NT2/D1 (cell line): ENCODE measurements around the gene DDX51.

ENCODE experiments used
- DNase-seq: peaks from one replicate; pipeline ENCODE4 v3.0.0-alpha.2; 2011; ENCODE audit warnings: low read depth, low spot score
- H3K27me3 ChIP-seq: 2 replicates; pipeline ENCODE4 v1.6.0; 2011; ENCODE audit warnings: mild to moderate bottlenecking; ENCODE audit not compliant: insufficient read length, insufficient read depth
- H3K36me3 ChIP-seq: 2 replicates; pipeline ENCODE4 v1.6.1; 2011; ENCODE audit warnings: mild to moderate bottlenecking, low read length, mixed read lengths; ENCODE audit not compliant: insufficient read depth, insufficient read length
- H3K4me1 ChIP-seq: 2 replicates; pipeline ENCODE4 v1.5.1; 2011; ENCODE audit not compliant: insufficient read depth, insufficient read length
- H3K4me3 ChIP-seq: 2 replicates; pipeline ENCODE4 v1.5.1; 2011; ENCODE audit warnings: low read depth; ENCODE audit not compliant: insufficient read length
- H3K9ac ChIP-seq: 2 replicates; pipeline ENCODE4 v1.6.0; 2011; ENCODE audit warnings: low read depth; ENCODE audit not compliant: insufficient read length
- H3K9me3 ChIP-seq: 2 replicates; pipeline ENCODE4 v1.5.1; 2011; ENCODE audit warnings: mild to moderate bottlenecking, low read length; ENCODE audit not compliant: insufficient read depth
- SUZ12 ChIP-seq: IDR thresholded peaks from 2 replicates; pipeline ENCODE4 v1.6.1; 2011; ENCODE audit not compliant: insufficient read length, insufficient read depth; ENCODE audit errors: extremely low read depth
- YY1 ChIP-seq: IDR thresholded peaks from 2 replicates; pipeline ENCODE4 v1.6.1; 2011; ENCODE audit not compliant: insufficient read length, insufficient read depth
- ZNF274 ChIP-seq: IDR thresholded peaks from 2 replicates; pipeline ENCODE4 v1.6.1; 2011; ENCODE audit warnings: mild to moderate bottlenecking, low read depth, low read length

DDX51 gene

DNA sequence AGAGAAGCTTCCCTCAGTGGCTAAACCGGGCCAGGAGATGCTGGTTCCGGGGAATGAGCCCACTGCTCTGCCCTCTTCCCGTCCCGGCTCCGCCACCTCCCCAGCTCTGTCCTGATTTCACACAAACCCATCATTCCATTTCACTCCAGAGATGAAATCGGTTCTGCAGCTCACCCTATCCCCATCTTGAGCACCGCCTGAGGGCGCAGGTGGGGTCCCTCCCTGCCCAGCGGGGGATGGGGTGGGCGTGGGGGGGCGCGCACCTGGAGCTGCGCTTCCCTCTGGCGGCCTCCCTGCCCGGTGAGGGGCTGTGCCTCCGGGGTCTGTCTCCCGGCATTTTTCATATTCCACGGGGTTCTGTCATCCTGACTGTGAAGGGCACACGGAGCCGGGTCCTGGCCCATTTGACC lies 44.8 kb upstream of the DDX51 start:
- TF ChIP-seq ZNF274: no peak
- TF ChIP-seq SUZ12: no peak
- no peak for TF ChIP-seq YY1
- Histone ChIP-seq H3K4me1 (peaks cover 25% of the 10 kb centered on the region), H3K4me3 (peak overlapping the region; percentile 65)

GRCh38 chr12:132188451-132188901 lies 44.4 kb upstream of the DDX51 start:
- TF ChIP-seq ZNF274 (no peak), YY1 (no peak), SUZ12 (no peak)
- DNase-seq: no peak
- Histone ChIP-seq H3K9me3 (peaks cover 7% of the 10 kb centered on the region; the same call in 1 of the 2 replicates), H3K4me3 (peak overlapping the region; percentile 65), H3K4me1 (peaks cover 25% of the 10 kb centered on the region), H3K36me3 (no peaks in the 10 kb centered on the region), H3K9ac (peak overlapping the region; percentile 88), H3K27me3 (peaks cover 85% of the 10 kb centered on the region)

More for the DNA sequence above, 44.8 kb upstream of the DDX51 start:
- no peaks in the 10 kb centered on the region for H3K36me3 ChIP-seq
- DNase-seq: no peak
- peaks cover 11% of the 10 kb centered on the region for H3K9me3 ChIP-seq
- H3K9ac ChIP-seq: peak overlapping the region; percentile 88
- peaks cover 85% of the 10 kb centered on the region for H3K27me3 ChIP-seq

- Histone ChIP-seq H3K36me3 (no peaks in the 10 kb centered on the region), H3K27me3 (peaks cover 85% of the 10 kb centered on the region), H3K9ac (peak overlapping the region; percentile 42), H3K9me3 (0 out of 2 replicates have a peak, but pooled peaks cover under 1% of the 10 kb centered on the region), H3K4me1 (peaks cover 25% of the 10 kb centered on the region), H3K4me3 (no peak overlapping the region)
- DNase-seq: no peak
- TF ChIP-seq SUZ12 (no peak), ZNF274 (no peak), YY1 (no peak)
These were observed 43.7 kb upstream of the DDX51 start for GRCh38 chr12:132187646-132188450.

- DNase-seq: no peak
- TF ChIP-seq YY1: no peak
- TF ChIP-seq ZNF274: no peak
- TF ChIP-seq SUZ12: no peak
- H3K4me1 ChIP-seq: peaks cover 25% of the 10 kb centered on the region
- H3K4me3 ChIP-seq: no peak overlapping the region
- no peaks in the 10 kb centered on the region for H3K9me3 ChIP-seq
- H3K27me3 ChIP-seq: peaks cover 85% of the 10 kb centered on the region
- peak overlapping the region; percentile 18 for H3K9ac ChIP-seq
- H3K36me3 ChIP-seq: no peaks in the 10 kb centered on the region
These were observed 42.9 kb upstream of the DDX51 start for GRCh38 chr12:132186857-132187620.

DNA sequence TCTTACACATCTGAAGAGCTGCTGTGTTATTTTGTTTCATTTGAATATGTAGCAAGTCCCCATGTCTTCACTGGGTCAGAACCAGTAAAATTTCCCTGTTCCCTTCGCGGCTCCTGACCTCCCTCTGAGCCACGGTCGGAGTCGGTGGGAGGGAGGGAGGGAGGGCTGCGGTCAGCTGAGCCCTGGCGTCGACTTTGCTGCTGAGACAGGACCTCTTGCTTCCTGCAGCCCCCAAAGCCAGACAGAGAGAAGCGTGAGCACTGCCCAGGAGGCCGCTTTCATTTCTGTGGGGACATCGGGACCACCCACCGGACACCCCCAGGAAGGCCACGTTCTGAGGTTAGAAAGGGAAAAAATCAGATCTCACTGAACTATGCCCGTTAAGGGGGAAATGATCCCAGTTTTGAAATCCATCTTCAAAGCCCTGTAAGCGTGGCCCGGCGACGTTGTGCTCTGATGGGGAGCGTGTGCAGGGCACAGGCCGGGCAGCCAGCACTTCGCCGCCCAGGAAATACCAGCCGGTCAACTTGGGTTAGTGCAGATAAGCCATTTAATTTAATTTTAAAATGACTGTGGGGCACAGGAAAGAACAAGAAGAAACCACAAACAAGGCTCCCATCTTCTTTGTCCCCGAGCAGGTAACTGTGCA lies 42.2 kb upstream of the DDX51 start:
- DNase-seq: no peak
- peaks cover 83% of the 10 kb centered on the region for H3K27me3 ChIP-seq
- H3K36me3 ChIP-seq: no peaks in the 10 kb centered on the region
- peaks cover 25% of the 10 kb centered on the region for H3K4me1 ChIP-seq
- no peak for TF ChIP-seq ZNF274
- TF ChIP-seq YY1: no peak
- TF ChIP-seq SUZ12: no peak
- no peaks in the 10 kb centered on the region for H3K9me3 ChIP-seq
- H3K9ac ChIP-seq: no peak overlapping the region
- H3K4me3 ChIP-seq: no peak overlapping the region

DNA sequence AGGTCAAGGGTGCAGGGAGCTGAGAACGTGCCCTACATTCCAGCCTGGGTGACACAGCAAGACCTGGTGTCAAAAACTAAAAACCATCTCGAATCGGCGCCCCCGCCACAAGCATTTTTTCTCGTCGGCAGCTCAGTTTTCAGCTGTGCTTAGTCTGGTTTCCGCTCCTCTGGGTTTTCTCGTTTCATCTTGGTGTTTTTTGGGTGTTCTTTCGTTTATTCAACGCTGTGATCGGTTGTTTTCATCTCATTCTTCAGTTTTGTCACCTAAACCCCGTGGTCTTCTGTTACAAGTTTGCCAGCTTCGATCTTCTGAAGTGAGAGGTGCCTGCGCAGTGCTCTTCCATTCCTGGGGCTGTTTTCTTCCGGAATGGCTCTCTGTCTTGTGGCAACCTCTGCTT lies 41.6 kb upstream of the DDX51 start:
- H3K9ac ChIP-seq: peak overlapping the region; percentile 17
- DNase-seq: no peak
- no peaks in the 10 kb centered on the region for H3K36me3 ChIP-seq
- peaks cover 83% of the 10 kb centered on the region for H3K27me3 ChIP-seq
- peaks cover 24% of the 10 kb centered on the region for H3K4me1 ChIP-seq
- H3K4me3 ChIP-seq: no peak overlapping the region
- no peaks in the 10 kb centered on the region for H3K9me3 ChIP-seq
- no peak for TF ChIP-seq SUZ12
- TF ChIP-seq YY1: no peak
- no peak for TF ChIP-seq ZNF274
